AG09309 (cell line): ENCODE measurements around the gene GPC3.

ENCODE experiments used
- DNase-seq: peaks from one replicate; pipeline ENCODE4 v3.0.0-alpha.2; 2010; ENCODE audit warnings: low read depth
- H3K4me3 ChIP-seq: 2 replicates; pipeline ENCODE4 v1.5.1; 2011; ENCODE audit warnings: mild to moderate bottlenecking, low read depth, low read length, moderate library complexity; ENCODE audit not compliant: control insufficient read depth
- TF ChIP-seq, protein P1 (sequence below): IDR thresholded peaks from 2 replicates; pipeline ENCODE4 v1.5.1; 2011; ENCODE audit warnings: mild to moderate bottlenecking, low read depth, low read length, inconsistent platforms; ENCODE audit not compliant: insufficient read depth, control insufficient read depth; ENCODE audit errors: missing control alignments

The GPC3 gene

DNA sequence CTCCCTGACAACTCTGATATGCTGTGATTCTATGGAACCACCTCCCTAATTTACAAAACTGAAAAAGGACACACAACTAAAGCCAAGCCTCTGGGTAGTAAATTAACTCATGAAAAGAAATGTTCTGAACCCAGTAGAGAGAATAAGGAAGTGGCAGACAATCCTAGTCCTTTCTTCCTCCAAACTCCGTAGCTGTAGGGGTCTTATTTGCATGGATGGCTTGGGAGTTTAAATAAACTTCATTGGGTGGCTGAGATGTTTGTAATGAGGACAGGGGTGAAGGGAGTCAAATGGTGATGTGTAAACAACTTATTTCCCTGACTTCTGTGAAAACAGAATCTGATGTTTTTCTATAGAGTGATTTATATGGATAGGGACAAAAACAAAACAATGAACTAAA lies 59.3 kb downstream of the GPC3 start:
- no peak for DNase-seq
- TF ChIP-seq, protein P1, sequence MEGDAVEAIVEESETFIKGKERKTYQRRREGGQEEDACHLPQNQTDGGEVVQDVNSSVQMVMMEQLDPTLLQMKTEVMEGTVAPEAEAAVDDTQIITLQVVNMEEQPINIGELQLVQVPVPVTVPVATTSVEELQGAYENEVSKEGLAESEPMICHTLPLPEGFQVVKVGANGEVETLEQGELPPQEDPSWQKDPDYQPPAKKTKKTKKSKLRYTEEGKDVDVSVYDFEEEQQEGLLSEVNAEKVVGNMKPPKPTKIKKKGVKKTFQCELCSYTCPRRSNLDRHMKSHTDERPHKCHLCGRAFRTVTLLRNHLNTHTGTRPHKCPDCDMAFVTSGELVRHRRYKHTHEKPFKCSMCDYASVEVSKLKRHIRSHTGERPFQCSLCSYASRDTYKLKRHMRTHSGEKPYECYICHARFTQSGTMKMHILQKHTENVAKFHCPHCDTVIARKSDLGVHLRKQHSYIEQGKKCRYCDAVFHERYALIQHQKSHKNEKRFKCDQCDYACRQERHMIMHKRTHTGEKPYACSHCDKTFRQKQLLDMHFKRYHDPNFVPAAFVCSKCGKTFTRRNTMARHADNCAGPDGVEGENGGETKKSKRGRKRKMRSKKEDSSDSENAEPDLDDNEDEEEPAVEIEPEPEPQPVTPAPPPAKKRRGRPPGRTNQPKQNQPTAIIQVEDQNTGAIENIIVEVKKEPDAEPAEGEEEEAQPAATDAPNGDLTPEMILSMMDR: no peak
- H3K4me3 ChIP-seq: no peak overlapping the region

DNA sequence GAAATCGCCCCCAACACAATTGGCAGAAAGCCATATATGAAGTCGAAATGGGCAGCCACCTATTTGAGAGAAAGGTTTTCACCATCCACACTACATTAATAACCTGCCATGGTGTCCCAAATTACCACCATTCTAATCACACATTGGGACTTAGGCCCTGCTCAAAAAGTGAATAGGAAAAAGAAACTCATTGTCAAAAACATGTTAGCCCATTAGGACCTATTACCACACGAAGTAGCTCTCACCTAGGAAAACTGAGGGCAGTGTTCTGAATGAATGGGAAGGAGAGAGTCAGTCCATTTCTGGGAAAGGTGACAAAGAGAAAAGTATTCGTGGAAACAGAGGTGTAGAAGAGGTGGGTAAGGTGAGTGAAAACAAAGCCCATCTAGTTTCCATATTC lies 60.8 kb downstream of the GPC3 start:
- TF ChIP-seq, protein P1: no peak
- H3K4me3 ChIP-seq: no peak overlapping the region
- no peak for DNase-seq

DNA sequence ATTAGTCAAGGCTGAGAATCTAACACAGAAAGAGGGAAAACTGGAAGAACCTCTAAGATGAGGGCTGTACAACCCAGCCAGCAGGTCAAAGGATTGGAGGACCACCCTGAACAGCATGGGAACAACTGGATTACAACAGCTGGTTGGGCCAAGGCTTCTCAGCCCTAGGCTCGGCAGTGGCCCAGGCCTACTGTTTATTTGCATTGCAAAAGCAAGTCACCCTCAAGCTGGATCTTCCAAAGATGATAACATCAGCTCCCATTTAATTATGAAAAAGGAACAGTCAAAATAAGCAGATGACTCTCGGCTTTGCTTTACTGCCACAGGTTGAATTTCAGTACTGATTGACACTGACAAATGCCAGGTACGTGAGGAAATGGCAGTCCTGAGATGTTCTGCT lies 61.8 kb downstream of the GPC3 start:
- no peak overlapping the region for H3K4me3 ChIP-seq
- DNase-seq: no peak
- TF ChIP-seq, protein P1: no peak

DNA sequence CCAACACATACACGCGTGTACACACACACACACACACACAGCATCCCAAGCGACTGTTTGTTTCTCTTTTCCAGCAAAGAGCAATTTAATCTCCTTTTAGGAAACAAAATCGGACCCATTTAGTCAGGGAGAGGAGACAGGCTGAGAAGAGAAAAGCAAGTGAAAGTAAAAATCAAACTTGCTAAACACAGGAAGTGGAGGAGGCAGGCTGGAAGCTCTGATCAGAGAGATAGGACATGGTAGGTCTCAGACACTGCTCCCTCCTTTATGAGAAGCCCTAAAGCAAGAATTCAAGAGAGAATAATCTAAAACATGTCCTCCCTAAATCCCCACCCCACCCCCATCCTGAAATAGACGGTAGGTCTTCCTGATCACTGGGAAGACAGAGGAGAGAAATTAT lies 62.3 kb downstream of the GPC3 start:
- no peak overlapping the region for H3K4me3 ChIP-seq

DNA sequence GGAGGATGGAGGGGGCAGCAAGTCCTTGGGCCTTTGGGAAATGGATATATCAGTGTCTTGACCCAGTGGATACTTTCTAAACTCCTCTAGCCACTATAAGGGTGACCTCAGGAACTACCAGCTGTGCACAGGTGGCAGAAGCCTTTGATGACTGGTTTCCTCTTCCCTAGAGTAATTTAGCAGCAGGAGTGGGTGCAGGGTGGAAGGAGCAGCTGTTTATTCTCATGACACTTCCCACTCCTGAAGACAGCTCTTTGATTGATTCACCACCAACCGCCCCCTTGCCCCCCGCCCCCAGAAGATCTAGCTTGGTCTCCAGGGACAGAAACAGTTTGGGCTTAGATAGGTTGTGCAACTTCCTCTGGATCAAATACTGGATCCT lies 63.0 kb downstream of the GPC3 start:
- H3K4me3 ChIP-seq: no peak overlapping the region

More for the DNA sequence above, 62.3 kb downstream of the GPC3 start:
- TF ChIP-seq, protein P1: no peak
- no peak for DNase-seq

DNA sequence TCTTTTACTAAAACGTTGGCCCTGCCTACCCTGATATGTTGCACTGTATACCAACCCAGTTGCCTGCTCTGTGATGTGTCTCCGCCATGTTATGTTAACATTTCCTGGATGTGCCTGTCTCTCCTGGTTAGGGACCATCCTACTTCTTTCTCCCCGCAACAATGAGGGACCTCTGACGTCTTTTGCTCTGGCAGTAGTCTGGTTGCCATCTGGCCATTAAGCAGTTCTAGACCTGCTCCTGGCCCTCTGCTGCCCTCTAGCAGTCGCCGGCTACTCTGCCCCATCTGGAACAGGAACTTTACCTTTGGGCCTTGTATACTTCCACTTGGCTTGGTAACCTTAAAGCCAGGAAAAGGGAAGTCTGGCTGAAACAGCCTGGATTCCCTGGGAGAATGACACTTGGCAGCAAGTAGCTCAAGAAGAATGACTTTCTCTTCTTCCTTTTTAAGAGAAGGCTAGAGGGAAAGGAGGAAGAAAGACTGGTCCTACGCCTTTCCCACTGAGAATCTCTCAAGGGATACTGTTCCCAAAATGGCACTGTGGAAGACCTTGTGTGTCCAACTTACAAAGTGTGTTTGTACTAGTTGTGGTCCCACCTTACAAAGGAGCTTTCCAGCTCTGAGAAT lies 63.5 kb downstream of the GPC3 start:
- no peak for DNase-seq
- TF ChIP-seq, protein P1: peak; percentile 62

More for the DNA sequence above, 63.0 kb downstream of the GPC3 start:
- TF ChIP-seq, protein P1: no peak
- no peak for DNase-seq

DNA sequence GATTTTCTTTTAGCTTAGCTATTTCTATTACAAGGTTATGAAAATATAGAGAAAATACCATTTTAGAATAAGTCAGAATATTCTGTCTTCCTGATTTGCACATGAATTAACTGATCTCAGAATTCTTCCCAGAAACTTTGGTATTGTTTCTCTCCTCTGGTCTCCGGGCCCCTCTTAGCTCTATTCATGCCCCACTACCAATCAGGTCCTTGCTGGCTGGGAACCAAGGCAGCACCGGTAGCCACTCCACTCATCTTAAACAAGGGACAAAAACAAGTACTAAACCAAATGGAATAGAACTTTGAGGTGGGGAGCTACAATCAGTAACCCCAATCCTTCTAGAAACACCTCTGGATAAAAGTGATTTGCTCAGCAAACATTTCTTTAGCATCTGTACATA lies 64.3 kb downstream of the GPC3 start:
- no peak for DNase-seq
- H3K4me3 ChIP-seq: no peak overlapping the region
- TF ChIP-seq, protein P1: no peak

More for the DNA sequence above, 63.5 kb downstream of the GPC3 start:
- no peak overlapping the region for H3K4me3 ChIP-seq
